GM13976 (cell line): ENCODE results near the gene TEFM.

Source experiments
- DNase-seq: peaks from one replicate; pipeline ENCODE4 v3.0.0; 2012; ENCODE audit warnings: low spot score
- CTCF ChIP-seq: IDR thresholded peaks from 2 replicates; pipeline ENCODE4 v1.5.1; 2012; ENCODE audit warnings: borderline replicate concordance, mild to moderate bottlenecking; ENCODE audit not compliant: insufficient read depth; ENCODE audit errors: extremely low read depth, missing control alignments, control extremely low read depth
- in situ Hi-C: fragments of 300-500 bp; cut with MboI; formaldehyde crosslinking; loops from one replicate; pipeline ENCODE4 v1.12.0; 2022; ENCODE audit warnings: low sequenced_read_pairs, mixed read lengths, inconsistent platforms; ENCODE audit not compliant: unreplicated experiment

The TEFM gene

GRCh38 chr17:30929081-30929633 lies 23.1 kb upstream of the TEFM start:
- DNase-seq: no peak
- in situ Hi-C loops: no loop called here
- no peak for TF ChIP-seq CTCF

GRCh38 chr17:30928584-30928983 lies 22.5 kb upstream of the TEFM start:
- in situ Hi-C loops: no loop called here
- TF ChIP-seq CTCF: no peak
- DNase-seq: no peak

GRCh38 chr17:30927756-30928155 lies 21.7 kb upstream of the TEFM start:
- no peak for DNase-seq
- in situ Hi-C loops: no loop called here
- no peak for TF ChIP-seq CTCF

GRCh38 chr17:30926516-30926915 lies 20.5 kb upstream of the TEFM start:
- DNase-seq: peak; percentile 50
- in situ Hi-C loops: no loop called here
- TF ChIP-seq CTCF: no peak

GRCh38 chr17:30924341-30924740 lies 18.3 kb upstream of the TEFM start:
- in situ Hi-C loops: no loop called here
- no peak for DNase-seq
- TF ChIP-seq CTCF: no peak

- in situ Hi-C loops: no loop called here
- DNase-seq: peak; percentile 64
Measured at GRCh38 chr17:30922235-30923030, 16.4 kb upstream of the TEFM start.

More at GRCh38 chr17:30922235-30923030, 16.4 kb upstream of the TEFM start:
- no peak for TF ChIP-seq CTCF
